HG03558 (cell line): ENCODE results near the gene IL16.
A peak's percentile ranks its signal among the peaks of the same experiment; 100 is the strongest.

Experiments used
- ATAC-seq: cut with Tn5 transposase; IDR thresholded peaks from one replicate; pipeline ENCODE4 v1.9.1; 2021; ENCODE audit warnings: moderate number of reproducible peaks; ENCODE audit not compliant: unreplicated experiment; ENCODE audit errors: extremely low read depth

IL16 gene

GRCh38 chr15:81303244-81304225, 106.9 kb downstream of the IL16 start:
- no peak for ATAC-seq

GRCh38 chr15:81304226-81304625, 107.5 kb downstream of the IL16 start:
- ATAC-seq, result no peak

GRCh38 chr15:81308260-81308659, 111.6 kb downstream of the IL16 start:
- ATAC-seq, result no peak

DNA sequence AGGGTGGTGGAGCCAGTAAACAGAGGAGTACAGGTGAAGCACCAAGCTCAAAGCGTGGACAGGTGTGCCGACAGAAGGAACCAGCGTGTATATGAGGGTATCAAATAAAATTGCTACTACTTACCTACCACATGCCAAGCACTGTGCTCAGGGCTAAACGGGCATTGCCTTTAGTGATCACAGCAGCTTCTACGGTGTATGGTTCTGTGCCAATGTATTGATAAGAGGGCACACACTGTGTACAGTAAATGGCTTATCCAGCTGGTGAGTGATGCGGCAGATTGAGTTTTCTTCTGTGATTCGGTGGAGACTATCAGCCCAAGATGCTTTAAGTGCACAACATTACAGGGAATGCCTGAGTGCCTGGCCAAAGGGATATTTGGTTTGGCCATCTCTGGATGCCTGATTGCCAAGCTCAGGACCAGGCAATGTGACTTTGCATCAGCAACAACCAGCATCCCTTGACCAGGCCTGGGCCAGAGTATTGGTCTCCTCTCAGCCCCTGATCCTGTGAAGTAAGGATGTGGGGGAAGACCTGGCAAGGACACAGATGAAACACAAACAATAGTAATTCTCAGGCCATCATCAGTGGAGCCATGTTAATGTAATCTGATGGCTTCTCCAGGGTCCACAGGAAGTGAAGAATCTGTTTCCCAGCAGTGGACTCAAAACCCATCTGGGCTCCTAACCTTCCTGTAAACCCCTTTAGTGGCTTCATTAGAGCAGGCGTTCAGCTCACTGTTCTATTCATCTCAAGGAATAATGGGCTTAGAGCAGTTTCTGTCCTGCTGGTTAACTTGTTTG, 113.2 kb downstream of the IL16 start:
- no peak for ATAC-seq

- no peak for ATAC-seq
These were observed 113.8 kb downstream of the IL16 start for GRCh38 chr15:81310480-81310879.

GRCh38 chr15:81311752-81312464, 115.2 kb downstream of the IL16 start:
- ATAC-seq, result no peak

DNA sequence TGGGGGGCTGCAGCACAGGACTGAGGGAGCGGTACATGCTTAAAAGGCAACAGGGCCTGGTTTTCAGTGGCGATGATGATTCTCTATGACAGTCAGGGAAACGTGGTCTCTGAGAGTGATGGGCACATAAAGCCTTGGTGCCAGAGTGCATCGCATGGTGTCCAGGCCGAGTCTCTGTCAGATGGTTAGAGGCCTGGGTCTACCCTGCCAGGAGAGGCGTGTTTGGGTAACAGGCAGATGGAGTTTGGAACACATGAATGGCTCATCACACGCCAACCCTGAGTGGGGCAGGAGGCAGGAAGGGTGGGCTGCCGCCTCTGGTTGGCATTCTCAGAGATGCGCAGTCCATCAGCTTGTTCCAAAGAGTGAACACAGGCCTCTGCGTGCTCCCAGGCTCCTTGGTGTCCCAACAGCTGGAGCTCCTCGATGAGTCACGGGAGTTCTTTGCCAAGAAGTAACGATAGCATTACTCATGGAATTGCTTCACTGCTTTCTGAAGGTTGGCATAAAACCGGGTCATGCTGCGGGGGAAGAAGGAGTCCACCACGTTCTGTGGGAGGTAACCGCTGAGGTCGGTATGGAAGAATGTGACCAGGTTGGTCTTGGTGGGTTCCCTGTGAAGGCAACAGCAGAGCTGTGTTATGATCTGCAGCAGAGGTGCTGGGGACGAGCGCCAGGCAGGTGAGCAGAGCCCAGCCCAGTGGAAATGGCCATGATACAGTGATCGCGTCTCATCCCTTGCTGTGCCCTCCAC, 116.3 kb downstream of the IL16 start:
- no peak for ATAC-seq

GRCh38 chr15:81313686-81314085, 117.0 kb downstream of the IL16 start:
- ATAC-seq, result no peak

GRCh38 chr15:81314378-81314777, 117.7 kb downstream of the IL16 start:
- no peak for ATAC-seq

DNA sequence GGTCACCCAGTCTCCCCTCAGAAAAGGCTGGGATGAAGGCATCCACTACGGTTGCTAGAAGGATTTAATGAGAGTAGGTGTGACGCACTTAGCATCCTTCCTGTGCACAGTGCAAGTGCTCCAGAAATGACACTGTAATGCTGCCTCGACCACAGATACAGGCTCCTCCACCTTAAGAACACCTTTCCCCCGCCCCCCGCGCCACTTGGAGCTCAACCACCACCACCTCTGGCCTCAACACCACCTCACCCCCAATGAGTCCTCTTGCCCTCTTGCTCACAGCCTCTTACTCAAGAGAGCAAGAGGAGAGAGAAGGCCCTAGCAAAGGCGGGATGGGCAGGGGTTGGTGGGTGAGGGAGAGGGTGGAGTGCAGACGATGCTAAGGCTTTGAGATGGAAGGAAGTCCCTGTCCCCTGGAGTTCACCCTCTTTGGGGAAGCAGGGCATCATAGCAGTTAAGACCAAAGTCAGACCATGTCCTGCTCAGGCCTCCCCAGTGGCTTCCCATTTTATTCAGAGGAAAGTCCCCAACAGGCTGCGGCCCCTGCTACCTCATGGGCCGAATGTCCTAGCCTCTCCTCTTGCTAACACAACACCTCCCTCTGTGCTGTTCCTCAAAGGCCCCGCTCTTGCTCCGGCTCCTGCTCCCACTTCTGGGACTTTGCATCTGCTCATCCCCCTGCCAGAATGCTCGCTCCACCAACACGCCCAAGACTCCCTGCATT, 118.9 kb downstream of the IL16 start:
- no peak for ATAC-seq

DNA sequence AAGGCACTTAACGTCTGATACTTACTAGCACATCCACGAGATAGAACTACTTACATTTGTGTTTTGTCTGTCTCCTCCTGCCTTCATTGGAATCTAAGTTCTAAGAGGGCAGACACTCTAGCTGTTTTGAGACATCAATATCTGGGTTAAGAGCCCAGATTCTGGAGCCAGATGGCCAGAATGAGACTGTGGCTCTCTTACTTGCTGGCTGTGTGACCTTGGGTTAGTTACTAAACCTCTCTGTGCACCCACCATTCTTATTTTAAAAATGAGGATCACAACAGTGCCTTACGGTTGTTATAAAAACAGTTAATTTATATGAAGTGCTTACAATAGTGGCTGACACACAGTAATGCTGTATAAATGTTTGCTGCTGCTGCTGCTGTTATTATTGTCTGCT, 119.6 kb downstream of the IL16 start:
- ATAC-seq, result no peak

GRCh38 chr15:81317642-81318017, 121.0 kb downstream of the IL16 start:
- no peak for ATAC-seq

GRCh38 chr15:81321667-81322066, 125.0 kb downstream of the IL16 start:
- no peak for ATAC-seq

- ATAC-seq, result no peak
These were observed 126.1 kb downstream of the IL16 start for GRCh38 chr15:81322676-81323253.

DNA sequence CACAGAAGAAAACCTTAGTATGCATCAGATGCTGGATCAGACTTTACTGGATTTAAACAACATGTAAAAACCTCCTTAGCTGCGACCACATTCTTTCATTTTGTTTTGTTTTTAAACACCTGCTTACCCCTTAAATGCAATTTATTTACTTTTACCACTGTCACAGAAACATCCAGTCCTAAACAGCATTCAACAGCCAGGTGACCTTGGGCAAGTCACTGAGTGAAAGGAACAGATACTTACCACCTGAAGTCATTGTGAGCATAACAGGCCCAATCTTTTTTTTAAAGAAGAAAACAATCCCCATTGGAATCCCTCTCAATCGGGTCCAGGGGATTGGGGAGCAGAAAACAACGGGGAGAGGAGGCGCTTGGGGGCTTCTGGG, 126.9 kb downstream of the IL16 start:
- no peak for ATAC-seq

DNA sequence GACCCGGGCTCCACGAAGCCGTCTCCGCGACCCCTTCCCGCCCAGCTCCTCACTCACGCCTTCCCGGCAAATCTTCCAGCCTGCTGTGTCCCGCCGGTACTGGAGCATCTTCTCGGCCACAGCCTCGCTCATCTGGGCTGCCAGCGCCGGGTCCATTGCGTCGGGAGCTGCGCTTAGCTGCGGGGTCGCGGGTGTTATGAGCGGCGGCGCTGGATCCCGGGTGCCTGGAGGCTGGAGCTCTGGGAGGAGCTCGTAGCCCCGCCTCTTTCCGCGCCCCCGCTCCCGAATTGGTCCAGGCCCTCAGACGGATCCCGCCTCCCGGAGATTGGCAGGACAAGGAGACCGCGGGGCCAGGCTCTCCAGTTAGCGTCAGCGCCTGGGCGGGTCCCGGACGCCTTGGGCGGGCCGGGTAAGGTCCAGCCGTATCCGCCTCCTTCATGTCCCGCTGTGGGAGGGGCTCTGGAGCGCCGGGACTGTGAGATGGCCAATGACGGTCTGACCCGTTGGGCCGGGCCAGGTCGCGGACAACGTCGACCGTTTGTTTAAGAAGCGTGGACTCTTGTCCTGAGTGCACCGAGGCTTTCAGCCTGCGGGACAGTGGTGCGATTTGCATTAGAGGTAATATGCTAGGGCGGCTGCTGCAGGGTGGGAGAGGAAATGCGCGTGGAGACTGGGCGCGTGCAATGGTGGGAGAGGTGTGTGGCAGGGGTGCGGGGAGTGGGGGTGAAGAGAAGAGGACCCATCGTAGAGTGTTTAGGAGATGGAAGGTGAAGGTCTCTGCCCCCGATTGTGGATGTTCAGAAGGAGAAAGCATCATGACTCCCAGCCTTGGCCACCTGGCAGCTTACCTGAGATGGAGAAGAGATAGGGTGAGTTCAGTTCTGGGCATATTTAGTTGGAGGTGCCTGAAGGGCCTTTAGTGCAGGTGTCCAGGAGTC, 127.5 kb downstream of the IL16 start, which contains the start of gene STARD5:
Gene STARD5, minus strand, starts transcription at position 198 of the 938 bp plus-strand sequence. Its CDS starts 42 bp downstream, at position 156.
- peak; percentile 97 for ATAC-seq

DNA sequence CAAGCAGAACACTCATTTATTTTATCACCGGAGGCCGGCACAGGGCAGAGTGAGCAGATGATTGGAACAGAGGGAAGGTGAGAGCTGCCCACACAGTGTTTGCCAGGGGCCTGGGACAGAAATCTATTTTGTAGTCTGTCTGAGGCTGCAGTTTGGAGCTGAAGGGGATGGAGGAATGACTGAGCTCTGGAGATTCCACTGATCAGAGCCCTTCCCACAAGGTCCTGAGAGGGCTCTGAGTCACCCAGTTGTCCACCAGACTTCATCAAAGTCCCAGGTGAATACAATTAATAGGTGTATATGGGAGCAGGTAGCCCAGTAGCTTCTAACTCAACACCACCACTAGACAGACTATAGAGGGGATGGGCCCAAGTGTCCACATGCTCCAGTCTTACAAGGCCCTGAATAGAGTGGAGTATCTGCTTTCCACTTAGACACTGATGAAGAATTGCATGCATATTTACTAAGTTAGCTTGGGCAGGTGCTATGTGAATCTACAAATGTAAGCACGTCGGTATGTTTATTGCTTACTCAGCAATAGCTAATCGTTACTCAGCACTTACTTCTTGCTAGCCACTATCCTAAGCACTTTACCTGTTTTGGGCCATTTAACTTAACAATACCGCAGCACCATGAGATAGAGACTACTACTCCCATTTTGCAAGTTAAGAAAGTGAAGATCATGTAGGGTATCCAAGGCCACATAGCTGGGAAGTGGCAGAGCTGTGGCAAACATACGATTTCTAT, 130.0 kb downstream of the IL16 start:
- no peak for ATAC-seq
